HG02763 (cell line): ENCODE measurements around the gene FGF14.

ENCODE experiments used
- ATAC-seq: cut with Tn5 transposase; IDR thresholded peaks from one replicate; pipeline ENCODE4 v1.9.1; 2021; ENCODE audit warnings: mild to moderate bottlenecking, moderate library complexity; ENCODE audit not compliant: unreplicated experiment

FGF14 gene

GRCh38 chr13:102002287-102002686 is 399.6 kb downstream of the FGF14 start:
- ATAC-seq: no peak

GRCh38 chr13:102000764-102001163 is 401.1 kb downstream of the FGF14 start:
- ATAC-seq: no peak

GRCh38 chr13:101998129-101998528 is 403.7 kb downstream of the FGF14 start:
- no peak for ATAC-seq

- ATAC-seq: no peak
Measured at GRCh38 chr13:101996954-101997353, 404.9 kb downstream of the FGF14 start.

- ATAC-seq: no peak
Measured at GRCh38 chr13:101989798-101990350, 412.0 kb downstream of the FGF14 start.

GRCh38 chr13:101988140-101988539 is 413.7 kb downstream of the FGF14 start:
- no peak for ATAC-seq

GRCh38 chr13:101986316-101986715 is 415.5 kb downstream of the FGF14 start:
- no peak for ATAC-seq

- ATAC-seq: no peak
Measured at GRCh38 chr13:101985321-101985720, 416.5 kb downstream of the FGF14 start.

GRCh38 chr13:101982903-101983302 is 418.9 kb downstream of the FGF14 start:
- no peak for ATAC-seq

- no peak for ATAC-seq
Measured at GRCh38 chr13:101979825-101980224, 422.0 kb downstream of the FGF14 start.

- no peak for ATAC-seq
Measured at GRCh38 chr13:101978552-101979315, 423.1 kb downstream of the FGF14 start.

GRCh38 chr13:101977475-101977874 is 424.4 kb downstream of the FGF14 start:
- ATAC-seq: no peak

- no peak for ATAC-seq
Measured at GRCh38 chr13:101972191-101972590, 429.7 kb downstream of the FGF14 start.

GRCh38 chr13:101970341-101970740 is 431.5 kb downstream of the FGF14 start:
- ATAC-seq: no peak

- no peak for ATAC-seq
Measured at GRCh38 chr13:101967781-101968180, 434.1 kb downstream of the FGF14 start.

- ATAC-seq: no peak
Measured at GRCh38 chr13:101967216-101967615, 434.6 kb downstream of the FGF14 start.

GRCh38 chr13:101965096-101965495 is 436.8 kb downstream of the FGF14 start:
- ATAC-seq: no peak

- no peak for ATAC-seq
Measured at GRCh38 chr13:101959016-101959415, 442.8 kb downstream of the FGF14 start.

GRCh38 chr13:101955764-101956163 is 446.1 kb downstream of the FGF14 start:
- no peak for ATAC-seq

- ATAC-seq: no peak
Measured at GRCh38 chr13:101951114-101951513, 450.7 kb downstream of the FGF14 start.

- ATAC-seq: no peak
Measured at GRCh38 chr13:101949681-101950080, 452.2 kb downstream of the FGF14 start.

GRCh38 chr13:101946401-101946800 is 455.4 kb downstream of the FGF14 start:
- ATAC-seq: no peak

GRCh38 chr13:101945435-101945834 is 456.4 kb downstream of the FGF14 start:
- ATAC-seq: no peak
